ENCODE results near the gene VANGL1. TPM values are rescaled to one million over a fixed set of nuclear protein-coding genes. Genes with fewer than 3 reads are reported as not detected.

The VANGL1 gene
- total RNA-seq, 2 donors from 2014 or later: 12.3 to 16.2 TPM

- H3K9me3 ChIP-seq: no peaks in the 10 kb centered on the region
- H3K27ac ChIP-seq: no peak overlapping the region
- no peak for DNase-seq (ENCODE audit: low spot score)
- intact Hi-C loops (cut with DNase I): loop anchor here (10.0 kb wide), 1 partner anchor 127 kb away; no protein-coding TSS in a partner anchor
- no peak for TF ChIP-seq POLR2AphosphoS5 (IDR thresholded peaks at IDR 0.05)
- no peak for TF ChIP-seq CTCF (IDR thresholded peaks at IDR 0.05)
- TF ChIP-seq POLR2A (IDR thresholded peaks at IDR 0.05): no peak
- H3K4me3 ChIP-seq: no peak overlapping the region
- 46% methylated on average over 3 of the region's 3 CpGs for WGBS
- H3K27me3 ChIP-seq (replicated peaks; ENCODE audit: insufficient read depth): no peaks in the 10 kb centered on the region
- H3K36me3 ChIP-seq: no peaks in the 10 kb centered on the region
- no peaks in the 10 kb centered on the region for H3K4me1 ChIP-seq (replicated peaks)
These were observed 6.3 kb downstream of the VANGL1 start for GRCh38 chr1:115647919-115648650.

GRCh38 chr1:115648717-115649691 is 7.2 kb downstream of the VANGL1 start:
- Histone ChIP-seq H3K4me1 (replicated peaks) (no peaks in the 10 kb centered on the region), H3K27me3 (replicated peaks; ENCODE audit: insufficient read depth) (no peaks in the 10 kb centered on the region), H3K36me3 (no peaks in the 10 kb centered on the region), H3K27ac (no peak overlapping the region), H3K9me3 (no peaks in the 10 kb centered on the region), H3K4me3 (no peak overlapping the region)
- intact Hi-C loops (cut with DNase I): loop anchor here (10.0 kb wide), 1 partner anchor 126 kb away; no protein-coding TSS in a partner anchor
- TF ChIP-seq CTCF (IDR thresholded peaks at IDR 0.05): no peak
- TF ChIP-seq POLR2A (IDR thresholded peaks at IDR 0.05): no peak
- no peak for TF ChIP-seq POLR2AphosphoS5 (IDR thresholded peaks at IDR 0.05)
- 73% methylated on average over 13 of the region's 13 CpGs for WGBS
- DNase-seq (ENCODE audit: low spot score): no peak

- no peak overlapping the region for H3K27ac ChIP-seq
- no peak for DNase-seq (ENCODE audit: low spot score)
- H3K36me3 ChIP-seq: no peaks in the 10 kb centered on the region
- intact Hi-C loops (cut with DNase I): loop anchor here (10.0 kb wide), 1 partner anchor 125 kb away; no protein-coding TSS in a partner anchor
- H3K4me1 ChIP-seq (replicated peaks): peaks cover 4% of the 10 kb centered on the region
- no peaks in the 10 kb centered on the region for H3K27me3 ChIP-seq (replicated peaks; ENCODE audit: insufficient read depth)
- no peak for TF ChIP-seq CTCF (IDR thresholded peaks at IDR 0.05)
- TF ChIP-seq POLR2AphosphoS5 (IDR thresholded peaks at IDR 0.05): no peak
- WGBS: 50% methylated on average over 3 of the region's 3 CpGs
- H3K9me3 ChIP-seq: no peaks in the 10 kb centered on the region
- no peak overlapping the region for H3K4me3 ChIP-seq
These were observed 8.2 kb downstream of the VANGL1 start for GRCh38 chr1:115649964-115650363.

GRCh38 chr1:115650961-115651360 is 9.2 kb downstream of the VANGL1 start:
- 82% methylated on average over 3 of the region's 3 CpGs for WGBS
- intact Hi-C loops (cut with DNase I): no loop called here
- Histone ChIP-seq H3K27me3 (replicated peaks; ENCODE audit: insufficient read depth) (no peaks in the 10 kb centered on the region), H3K4me1 (replicated peaks) (peaks cover 13% of the 10 kb centered on the region), H3K27ac (no peak overlapping the region), H3K4me3 (no peak overlapping the region), H3K9me3 (no peaks in the 10 kb centered on the region), H3K36me3 (no peaks in the 10 kb centered on the region)
- no peak for TF ChIP-seq POLR2AphosphoS5 (IDR thresholded peaks at IDR 0.05)
- TF ChIP-seq POLR2A (IDR thresholded peaks at IDR 0.05): no peak
- TF ChIP-seq CTCF (IDR thresholded peaks at IDR 0.05): no peak
- DNase-seq (ENCODE audit: low spot score): no peak

Data from prostate gland (tissue), 2 donors.